GM12875 (cell line): ENCODE measurements around the gene DHX36.

Experiments
- H3K4me3 ChIP-seq: one replicate; pipeline ENCODE4 v1.5.1; 2011; ENCODE audit warnings: low read depth, low read length, control low read depth
- CTCF ChIP-seq: IDR thresholded peaks from 2 replicates; pipeline ENCODE4 v1.5.1; 2011; ENCODE audit warnings: low read depth, mild to moderate bottlenecking, control low read depth, inconsistent platforms, low read length, moderate library complexity, borderline replicate concordance; ENCODE audit not compliant: insufficient read depth

Gene DHX36

GRCh38 chr3:154294016-154294415 is 30.3 kb downstream of the DHX36 start:
- TF ChIP-seq CTCF, result no peak

GRCh38 chr3:154290187-154290586 is 34.1 kb downstream of the DHX36 start:
- H3K4me3 ChIP-seq, result no peak overlapping the region
- no peak for TF ChIP-seq CTCF

More at GRCh38 chr3:154294016-154294415, 30.3 kb downstream of the DHX36 start:
- H3K4me3 ChIP-seq, result no peak overlapping the region

GRCh38 chr3:154285221-154285620 is 39.1 kb downstream of the DHX36 start:
- no peak overlapping the region for H3K4me3 ChIP-seq
- TF ChIP-seq CTCF, result no peak

GRCh38 chr3:154280161-154280560 is 44.1 kb downstream of the DHX36 start:
- no peak for TF ChIP-seq CTCF

GRCh38 chr3:154275965-154276364 is 48.3 kb downstream of the DHX36 start:
- no peak for TF ChIP-seq CTCF
- no peak overlapping the region for H3K4me3 ChIP-seq

More at GRCh38 chr3:154280161-154280560, 44.1 kb downstream of the DHX36 start:
- H3K4me3 ChIP-seq, result no peak overlapping the region

GRCh38 chr3:154275292-154275691 is 49.0 kb downstream of the DHX36 start:
- H3K4me3 ChIP-seq, result no peak overlapping the region
- no peak for TF ChIP-seq CTCF

- H3K4me3 ChIP-seq, result no peak overlapping the region
- TF ChIP-seq CTCF, result no peak
Observed at GRCh38 chr3:154274348-154274747, 49.9 kb downstream of the DHX36 start.
